H9 (cell line): Measurements from ENCODE around the gene ARFGEF3. TPM values are rescaled to one million over a fixed set of nuclear protein-coding genes. Genes with fewer than 3 reads are reported as not detected.

Source experiments
- DNase-seq: peaks from one replicate; pipeline ENCODE4 v3.0.0-alpha.2; 2017
- H2AFZ ChIP-seq: one replicate; pipeline ENCODE4 v1.6.1; 2013; ENCODE audit warnings: mild to moderate bottlenecking, low read length, control low read depth, moderate library complexity
- H2AK5ac ChIP-seq: 2 replicates; pipeline ENCODE4 v1.6.1; 2013; ENCODE audit warnings: low read length, control low read depth, mixed read lengths; ENCODE audit not compliant: insufficient read length
- H2BK120ac ChIP-seq: one replicate; pipeline ENCODE4 v1.6.1; 2013; ENCODE audit warnings: low read depth, mild to moderate bottlenecking, low read length, control low read depth, inconsistent platforms; ENCODE audit not compliant: poor library complexity, severe bottlenecking
- H2BK12ac ChIP-seq: 2 replicates; pipeline ENCODE4 v1.6.1; 2013; ENCODE audit warnings: low read length, control low read depth, mixed read lengths, low read depth; ENCODE audit not compliant: insufficient read length
- H2BK15ac ChIP-seq: 2 replicates; pipeline ENCODE4 v1.6.1; 2013; ENCODE audit warnings: low read depth, low read length, control low read depth
- H2BK20ac ChIP-seq: one replicate; pipeline ENCODE4 v1.6.1; 2013; ENCODE audit warnings: low read depth, mild to moderate bottlenecking, low read length, control low read depth, inconsistent platforms; ENCODE audit not compliant: poor library complexity, severe bottlenecking
- H2BK5ac ChIP-seq: 2 replicates; pipeline ENCODE4 v1.6.1; 2013; ENCODE audit warnings: low read length, control low read depth, mixed read lengths; ENCODE audit not compliant: insufficient read length
- H3K14ac ChIP-seq: 2 replicates; pipeline ENCODE4 v1.6.1; 2013; ENCODE audit warnings: low read length, control low read depth; ENCODE audit not compliant: insufficient read depth
- H3K18ac ChIP-seq: 2 replicates; pipeline ENCODE4 v1.6.1; 2013; ENCODE audit warnings: low read depth, mild to moderate bottlenecking, mixed read lengths, low read length, control low read depth; ENCODE audit not compliant: insufficient read length
- H3K23ac ChIP-seq: 2 replicates; pipeline ENCODE4 v1.6.1; 2013; ENCODE audit warnings: low read length, control low read depth, mixed read lengths, low read depth; ENCODE audit not compliant: insufficient read length
- H3K23me2 ChIP-seq: 2 replicates; pipeline ENCODE4 v1.6.1; 2013; ENCODE audit warnings: low read depth, mild to moderate bottlenecking, mixed read lengths, low read length, control low read depth; ENCODE audit not compliant: insufficient read length, poor library complexity, severe bottlenecking
- H3K27ac ChIP-seq: 2 replicates; pipeline ENCODE4 v1.5.1; 2013; ENCODE audit warnings: low read length, control low read depth, mixed read lengths, low read depth; ENCODE audit not compliant: insufficient read length
- H3K27me3 ChIP-seq: 2 replicates; pipeline ENCODE4 v1.6.1; 2013; ENCODE audit warnings: low read length, control low read depth, inconsistent platforms; ENCODE audit not compliant: insufficient read depth
- H3K4ac ChIP-seq: 2 replicates; pipeline ENCODE4 v1.6.1; 2013; ENCODE audit warnings: low read depth, mild to moderate bottlenecking, control low read depth, inconsistent platforms, low read length, moderate library complexity
- H3K4me1 ChIP-seq: 2 replicates; pipeline ENCODE4 v1.6.1; 2013; ENCODE audit warnings: low read length, control low read depth, inconsistent platforms; ENCODE audit not compliant: insufficient read depth
- H3K4me2 ChIP-seq: 2 replicates; pipeline ENCODE4 v1.6.1; 2013; ENCODE audit warnings: low read length, control low read depth, mixed read lengths; ENCODE audit not compliant: insufficient read length, insufficient read depth
- H3K56ac ChIP-seq: 2 replicates; pipeline ENCODE4 v1.6.1; 2013; ENCODE audit warnings: low read depth, mild to moderate bottlenecking, mixed read lengths, low read length, control low read depth; ENCODE audit not compliant: insufficient read length
- H3K79me1 ChIP-seq: 2 replicates; pipeline ENCODE4 v1.6.1; 2013; ENCODE audit warnings: low read depth, mild to moderate bottlenecking, moderate library complexity, low read length, control low read depth, inconsistent platforms; ENCODE audit not compliant: insufficient read depth, poor library complexity, severe bottlenecking
- H3K79me2 ChIP-seq: 2 replicates; pipeline ENCODE4 v1.6.1; 2013; ENCODE audit warnings: low read length, control low read depth, inconsistent platforms; ENCODE audit not compliant: insufficient read depth
- H3K9ac ChIP-seq: 2 replicates; pipeline ENCODE4 v1.6.1; 2013; ENCODE audit warnings: low read length, control low read depth, mixed read lengths; ENCODE audit not compliant: insufficient read length; ENCODE audit errors: extremely low read depth
- H3K9me3 ChIP-seq: one replicate; pipeline ENCODE4 v1.6.1; 2013; ENCODE audit warnings: low read depth, low read length, inconsistent platforms; ENCODE audit not compliant: control insufficient read depth
- H3T11ph ChIP-seq: one replicate; pipeline ENCODE4 v1.6.1; 2013; ENCODE audit warnings: mild to moderate bottlenecking, low read length, control low read depth, inconsistent platforms
- H4K20me1 ChIP-seq: one replicate; pipeline ENCODE4 v1.6.1; 2013; ENCODE audit not compliant: control insufficient read depth, insufficient read length, insufficient read depth
- H4K5ac ChIP-seq: 2 replicates; pipeline ENCODE4 v1.6.1; 2013; ENCODE audit warnings: low read depth, mild to moderate bottlenecking, mixed read lengths, low read length, control low read depth; ENCODE audit not compliant: insufficient read length
- H4K8ac ChIP-seq: replicated peaks from 2 replicates; pipeline ENCODE4 v1.6.1; 2013; ENCODE audit warnings: low read length, control low read depth, mixed read lengths, low read depth; ENCODE audit not compliant: insufficient read length
- H4K91ac ChIP-seq: 2 replicates; pipeline ENCODE4 v1.6.1; 2013; ENCODE audit warnings: low read depth, mild to moderate bottlenecking, moderate library complexity, mixed read lengths, low read length, control low read depth; ENCODE audit not compliant: insufficient read length
- H3K27ac Mint-ChIP-seq, 3 experiments: 2 replicates in 2 of 3; 3 replicates in 1 of 3; pipeline ENCODE4 v1.8.0; 2020 to 2021; ENCODE audit warnings: mixed read lengths in 3 of 3, mild to moderate bottlenecking in 1 of 3, moderate library complexity in 1 of 3
- H3K27me3 Mint-ChIP-seq: 2 replicates; pipeline ENCODE4 v1.8.0; 2021; ENCODE audit warnings: low read depth, mild to moderate bottlenecking, moderate library complexity, mixed read lengths
- H3K36me3 Mint-ChIP-seq, 3 experiments: 2 replicates in 2 of 3; 3 replicates in 1 of 3; pipeline ENCODE4 v1.8.0; 2020 to 2021; ENCODE audit warnings: low read depth in 3 of 3, mixed read lengths in 3 of 3; ENCODE audit not compliant: insufficient read depth in 1 of 3
- H3K4me1 Mint-ChIP-seq, 2 experiments: 2 replicates each; pipeline ENCODE4 v1.8.0; 2020; ENCODE audit warnings: mixed read lengths in 2 of 2
- H3K4me3 Mint-ChIP-seq, 2 experiments: 2 replicates in 1 of 2; 3 replicates in 1 of 2; pipeline ENCODE4 v1.8.0; 2020 to 2021; ENCODE audit warnings: mild to moderate bottlenecking in 2 of 2, mixed read lengths in 2 of 2, moderate library complexity in 1 of 2
- H3K9me3 Mint-ChIP-seq, 2 experiments: 2 replicates in 1 of 2; 3 replicates in 1 of 2; pipeline ENCODE4 v1.8.0; 2020; ENCODE audit warnings: mild to moderate bottlenecking in 2 of 2, mixed read lengths in 2 of 2, moderate library complexity in 1 of 2
- CTCF ChIP-seq: fragments of 200-600 bp; sonication (generic); conservative IDR thresholded peaks from 3 replicates; pipeline ENCODE4 v1.8.0; 2021; ENCODE audit warnings: antibody characterized with exemption, mild to moderate bottlenecking
- WGBS: extraction: QIAGEN DNeasy Blood & Tissue Kit; methylation state at CpG from one replicate; pipeline ENCODE4 v1.1.7; 2013; ENCODE audit warnings: missing lambda C conversion rate, low lambda C conversion rate, mixed read lengths; ENCODE audit not compliant: insufficient read length; ENCODE audit errors: extremely low coverage; 5-methylcytosine and 5-hydroxymethylcytosine counted together
- long read RNA-seq: library from polyadenylated mRNA; unstranded; transcript quantifications from one replicate; pipeline ENCODE4 v2.0.0, GENCODE V29; 2020
- total RNA-seq: library from RNA; stranded (reverse); gene quantifications from 2 replicates; pipeline ENCODE4 v1.2.1, GENCODE V29; 2021

Gene ARFGEF3
- total RNA-seq = 12.5 and 13.7 TPM in 2 replicates
- long read RNA-seq, partial matches to known transcripts = 4 of 15 reads
- long read RNA-seq, other reads (novel, unspliced or antisense) = 11 of 15 reads

- peaks cover 2% of the 10 kb centered on the region; the same call in 1 of the 2 replicates for H3K27me3 ChIP-seq
Measured at GRCh38 chr6:138161338-138162110, at the start of gene ARFGEF3. Gene ARFGEF3, plus strand, starts transcription at chr6:138161939. Its CDS starts 148 bp downstream, at chr6:138162087.

More at GRCh38 chr6:138161338-138162110, at the start of gene ARFGEF3:
- Histone ChIP-seq H3K56ac (no peak within 1 kb of the TSS), H2BK12ac (no peak within 1 kb of the TSS), H2AK5ac (no peak within 1 kb of the TSS), H3K4me1 (peaks cover 2% of the 10 kb centered on the region; the same call in 1 of the 2 replicates), H3K4ac (no peak within 1 kb of the TSS), H3K23me2 (peaks cover 14% of the 10 kb centered on the region), H3K79me2 (no peaks in the 10 kb centered on the region; the same call in 1 of the 2 replicates), H3K14ac (peak within 1 kb of the TSS; percentile 14), H2BK120ac (no peak within 1 kb of the TSS), H3T11ph (no peak within 1 kb of the TSS), H4K8ac (no peak within 1 kb of the TSS), H3K9ac (peak within 1 kb of the TSS; percentile 39), H3K23ac (no peak within 1 kb of the TSS), H4K91ac (no peak within 1 kb of the TSS), H2BK15ac (peak within 1 kb of the TSS; percentile 60; the same call in 1 of the 2 replicates), H3K9me3 (no peaks in the 10 kb centered on the region), H2BK20ac (no peak within 1 kb of the TSS), H2AFZ (no peak within 1 kb of the TSS), H3K4me2 (peak within 1 kb of the TSS; percentile 92), H2BK5ac (no peak within 1 kb of the TSS), H3K18ac (peak within 1 kb of the TSS; percentile 28), H4K5ac (no peak within 1 kb of the TSS), H3K79me1 (no peaks in the 10 kb centered on the region), H4K20me1 (peaks cover 2% of the 10 kb centered on the region), H3K27ac (no peak within 1 kb of the TSS)
- no CpG with 5 or more reads among the region's 93 CpGs for WGBS
- Mint-ChIP-seq H3K27me3 (peaks cover 26% of the 10 kb centered on the region), H3K9me3 (no peaks in the 10 kb centered on the region), H3K4me3 (peak within 1 kb of the TSS; percentile 76 to 88), H3K4me1 (peaks cover 28 to 31% of the 10 kb centered on the region in 2 experiments), H3K27ac (peak within 1 kb of the TSS in 1 of 3 experiments; percentile 89; a peak in 1 of 7 replicates), H3K36me3 (no peaks in the 10 kb centered on the region; a peak in 1 of 7 replicates)
- no peak for TF ChIP-seq CTCF
- peak; percentile 71 for DNase-seq
